ENCODE data around the gene BORCS6. TPM values are rescaled to one million over a fixed set of nuclear protein-coding genes. Genes with fewer than 3 reads are reported as not detected.

Gene BORCS6
- total and polyA plus RNA-seq, 2 experiments from 2014 or later = 1.8 to 7.1 TPM

GRCh38 chr17:8155996-8156245 is 34.1 kb downstream of the BORCS6 start:
- Histone ChIP-seq H3K4me2 (peak overlapping the region; percentile 100), H3K9me2 (ENCODE audit: insufficient read depth) (no peaks in the 10 kb centered on the region), H3K27me3 (ENCODE audit: insufficient read depth) (no peaks in the 10 kb centered on the region), H2AFZ (no peak overlapping the region), H3K79me2 (replicated peaks; ENCODE audit: insufficient read depth) (0 out of 2 replicates have a peak, but pooled peaks cover 3% of the 10 kb centered on the region), H4K20me1 (replicated peaks; ENCODE audit: insufficient read depth) (peaks cover 2% of the 10 kb centered on the region; the same call in 1 of the 2 replicates), H3K4me1 (ENCODE audit: insufficient read depth) (peaks cover 30% of the 10 kb centered on the region), H3K4me3 (peak overlapping the region; percentile 67), H3K27ac (ENCODE audit: low read depth) (peak overlapping the region; percentile 83), H3K36me3 (ENCODE audit: insufficient read depth) (no peaks in the 10 kb centered on the region), H3F3A (replicated peaks; ENCODE audit: low read depth) (peaks cover 36% of the 10 kb centered on the region; the same call in 1 of the 2 replicates)
- TF ChIP-seq CREB1 (CRISPR knock-in tag; IDR thresholded peaks at IDR 0.05; ENCODE audit: low read depth) (no peak), NANOG (IDR thresholded peaks at IDR 0.05; ENCODE audit: borderline replicate concordance) (no peak), EZH2 (IDR thresholded peaks at IDR 0.05; ENCODE audit: low read depth, unreplicated experiment) (no peak), ZNF331 (CRISPR knock-in tag; IDR thresholded peaks at IDR 0.05; ENCODE audit: low read depth) (no peak), EZH2phosphoT487 (IDR thresholded peaks at IDR 0.05; ENCODE audit: unreplicated experiment) (no peak), POLR2AphosphoS5 (IDR thresholded peaks at IDR 0.05; ENCODE audit: low read depth) (no peak)
- TF ChIP-seq, protein P1, sequence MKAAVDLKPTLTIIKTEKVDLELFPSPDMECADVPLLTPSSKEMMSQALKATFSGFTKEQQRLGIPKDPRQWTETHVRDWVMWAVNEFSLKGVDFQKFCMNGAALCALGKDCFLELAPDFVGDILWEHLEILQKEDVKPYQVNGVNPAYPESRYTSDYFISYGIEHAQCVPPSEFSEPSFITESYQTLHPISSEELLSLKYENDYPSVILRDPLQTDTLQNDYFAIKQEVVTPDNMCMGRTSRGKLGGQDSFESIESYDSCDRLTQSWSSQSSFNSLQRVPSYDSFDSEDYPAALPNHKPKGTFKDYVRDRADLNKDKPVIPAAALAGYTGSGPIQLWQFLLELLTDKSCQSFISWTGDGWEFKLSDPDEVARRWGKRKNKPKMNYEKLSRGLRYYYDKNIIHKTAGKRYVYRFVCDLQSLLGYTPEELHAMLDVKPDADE (IDR thresholded peaks at IDR 0.05) = no peak
- ATAC-seq (no peak), DNase-seq (ENCODE audit: low spot score) (peak; percentile 30)
- no peak overlapping the region for H3K27ac Mint-ChIP-seq
- H3K27me3 Mint-ChIP-seq (ENCODE audit: insufficient read depth, low read depth, poor library complexity) = peaks cover 36% of the 10 kb centered on the region
- peaks cover 18% of the 10 kb centered on the region for H3K36me3 Mint-ChIP-seq (ENCODE audit: low read depth)
- no peaks in the 10 kb centered on the region; the same call in 2 of the 3 replicates for H3K9me3 Mint-ChIP-seq
- no peak overlapping the region for H3K4me3 Mint-ChIP-seq
- H3K4me1 Mint-ChIP-seq = peaks cover 28% of the 10 kb centered on the region

DNA sequence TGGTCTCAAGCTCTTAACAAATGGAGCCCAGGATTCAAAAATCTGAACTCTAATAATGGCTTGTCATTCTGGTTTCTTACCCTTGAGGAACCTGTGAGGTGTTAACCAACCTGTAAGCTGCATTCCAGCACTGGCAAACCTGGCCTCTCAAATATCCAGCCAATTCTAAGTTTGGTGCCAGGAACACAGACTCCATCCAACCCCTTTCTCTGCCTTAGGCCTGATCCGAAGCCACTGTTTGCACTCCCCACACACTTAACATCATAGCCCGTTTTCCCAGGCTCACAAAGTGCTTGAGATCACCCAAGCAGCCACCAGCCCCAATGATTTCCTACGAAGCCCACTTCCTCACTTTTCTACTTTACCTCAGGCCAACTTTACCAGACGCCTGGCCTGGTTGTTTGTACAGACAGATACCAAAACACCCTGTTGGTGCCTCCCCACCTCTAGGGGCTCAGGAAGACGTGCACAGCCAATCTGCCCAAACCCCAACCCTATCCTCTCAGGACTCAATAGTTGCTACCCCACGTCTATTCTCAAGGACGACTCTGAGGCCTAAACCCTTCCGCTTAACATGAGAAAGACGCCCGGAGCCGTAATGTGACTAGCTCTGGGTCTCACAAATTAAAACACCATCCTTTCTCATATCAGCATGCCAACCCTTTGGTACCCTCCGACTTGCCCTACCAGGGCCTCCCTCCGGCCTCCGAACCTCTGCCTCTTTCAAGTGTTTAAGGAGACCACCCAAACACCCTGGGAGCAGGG is 34.6 kb downstream of the BORCS6 start:
- ATAC-seq (no peak), DNase-seq (ENCODE audit: low spot score) (peak; percentile 49)
- H3K4me1 ChIP-seq (ENCODE audit: insufficient read depth) = peaks cover 30% of the 10 kb centered on the region
- no peak overlapping the region for H2AFZ ChIP-seq
- no peaks in the 10 kb centered on the region for H3K9me2 ChIP-seq (ENCODE audit: insufficient read depth)
- peaks cover 34% of the 10 kb centered on the region for H3K27me3 Mint-ChIP-seq (ENCODE audit: insufficient read depth, low read depth, poor library complexity)
- peak overlapping the region; percentile 83 for H3K27ac ChIP-seq (ENCODE audit: low read depth)
- H3K9me3 Mint-ChIP-seq = no peaks in the 10 kb centered on the region; the same call in 2 of the 3 replicates
- H3K27me3 ChIP-seq (ENCODE audit: insufficient read depth) = no peaks in the 10 kb centered on the region
- H3K79me2 ChIP-seq (replicated peaks; ENCODE audit: insufficient read depth) = peaks cover 6% of the 10 kb centered on the region; the same call in 1 of the 2 replicates
- H3K4me1 Mint-ChIP-seq = peaks cover 23% of the 10 kb centered on the region
- H3F3A ChIP-seq (replicated peaks; ENCODE audit: low read depth) = peaks cover 39% of the 10 kb centered on the region; the same call in 1 of the 2 replicates
- no peaks in the 10 kb centered on the region; the same call in 1 of the 2 replicates for H4K20me1 ChIP-seq (replicated peaks; ENCODE audit: insufficient read depth)
- peaks cover 16% of the 10 kb centered on the region for H3K36me3 Mint-ChIP-seq (ENCODE audit: low read depth)
- no peak overlapping the region; the same call in 1 of the 2 replicates for H3K27ac Mint-ChIP-seq
- H3K36me3 ChIP-seq (ENCODE audit: insufficient read depth) = no peaks in the 10 kb centered on the region
- H3K4me3 Mint-ChIP-seq = no peak overlapping the region
- peak overlapping the region; percentile 100 for H3K4me2 ChIP-seq
- peak overlapping the region; percentile 67 for H3K4me3 ChIP-seq
- TF ChIP-seq CREB1 (CRISPR knock-in tag; IDR thresholded peaks at IDR 0.05; ENCODE audit: low read depth) (no peak), CTCF (conservative IDR thresholded peaks at IDR 0.05; ENCODE audit: low read depth in 2 of 2) (no peak), JUNB (IDR thresholded peaks at IDR 0.05; ENCODE audit: unreplicated experiment) (no peak), POLR2AphosphoS5 (IDR thresholded peaks at IDR 0.05; ENCODE audit: low read depth) (no peak), STAT1 (IDR thresholded peaks at IDR 0.05; ENCODE audit: unreplicated experiment) (no peak), ZNF114 (CRISPR knock-in tag; IDR thresholded peaks at IDR 0.05) (no peak), ZNF331 (CRISPR knock-in tag; IDR thresholded peaks at IDR 0.05; ENCODE audit: low read depth) (no peak), NANOG (IDR thresholded peaks at IDR 0.05; ENCODE audit: borderline replicate concordance) (no peak)
- TF ChIP-seq, protein P2, sequence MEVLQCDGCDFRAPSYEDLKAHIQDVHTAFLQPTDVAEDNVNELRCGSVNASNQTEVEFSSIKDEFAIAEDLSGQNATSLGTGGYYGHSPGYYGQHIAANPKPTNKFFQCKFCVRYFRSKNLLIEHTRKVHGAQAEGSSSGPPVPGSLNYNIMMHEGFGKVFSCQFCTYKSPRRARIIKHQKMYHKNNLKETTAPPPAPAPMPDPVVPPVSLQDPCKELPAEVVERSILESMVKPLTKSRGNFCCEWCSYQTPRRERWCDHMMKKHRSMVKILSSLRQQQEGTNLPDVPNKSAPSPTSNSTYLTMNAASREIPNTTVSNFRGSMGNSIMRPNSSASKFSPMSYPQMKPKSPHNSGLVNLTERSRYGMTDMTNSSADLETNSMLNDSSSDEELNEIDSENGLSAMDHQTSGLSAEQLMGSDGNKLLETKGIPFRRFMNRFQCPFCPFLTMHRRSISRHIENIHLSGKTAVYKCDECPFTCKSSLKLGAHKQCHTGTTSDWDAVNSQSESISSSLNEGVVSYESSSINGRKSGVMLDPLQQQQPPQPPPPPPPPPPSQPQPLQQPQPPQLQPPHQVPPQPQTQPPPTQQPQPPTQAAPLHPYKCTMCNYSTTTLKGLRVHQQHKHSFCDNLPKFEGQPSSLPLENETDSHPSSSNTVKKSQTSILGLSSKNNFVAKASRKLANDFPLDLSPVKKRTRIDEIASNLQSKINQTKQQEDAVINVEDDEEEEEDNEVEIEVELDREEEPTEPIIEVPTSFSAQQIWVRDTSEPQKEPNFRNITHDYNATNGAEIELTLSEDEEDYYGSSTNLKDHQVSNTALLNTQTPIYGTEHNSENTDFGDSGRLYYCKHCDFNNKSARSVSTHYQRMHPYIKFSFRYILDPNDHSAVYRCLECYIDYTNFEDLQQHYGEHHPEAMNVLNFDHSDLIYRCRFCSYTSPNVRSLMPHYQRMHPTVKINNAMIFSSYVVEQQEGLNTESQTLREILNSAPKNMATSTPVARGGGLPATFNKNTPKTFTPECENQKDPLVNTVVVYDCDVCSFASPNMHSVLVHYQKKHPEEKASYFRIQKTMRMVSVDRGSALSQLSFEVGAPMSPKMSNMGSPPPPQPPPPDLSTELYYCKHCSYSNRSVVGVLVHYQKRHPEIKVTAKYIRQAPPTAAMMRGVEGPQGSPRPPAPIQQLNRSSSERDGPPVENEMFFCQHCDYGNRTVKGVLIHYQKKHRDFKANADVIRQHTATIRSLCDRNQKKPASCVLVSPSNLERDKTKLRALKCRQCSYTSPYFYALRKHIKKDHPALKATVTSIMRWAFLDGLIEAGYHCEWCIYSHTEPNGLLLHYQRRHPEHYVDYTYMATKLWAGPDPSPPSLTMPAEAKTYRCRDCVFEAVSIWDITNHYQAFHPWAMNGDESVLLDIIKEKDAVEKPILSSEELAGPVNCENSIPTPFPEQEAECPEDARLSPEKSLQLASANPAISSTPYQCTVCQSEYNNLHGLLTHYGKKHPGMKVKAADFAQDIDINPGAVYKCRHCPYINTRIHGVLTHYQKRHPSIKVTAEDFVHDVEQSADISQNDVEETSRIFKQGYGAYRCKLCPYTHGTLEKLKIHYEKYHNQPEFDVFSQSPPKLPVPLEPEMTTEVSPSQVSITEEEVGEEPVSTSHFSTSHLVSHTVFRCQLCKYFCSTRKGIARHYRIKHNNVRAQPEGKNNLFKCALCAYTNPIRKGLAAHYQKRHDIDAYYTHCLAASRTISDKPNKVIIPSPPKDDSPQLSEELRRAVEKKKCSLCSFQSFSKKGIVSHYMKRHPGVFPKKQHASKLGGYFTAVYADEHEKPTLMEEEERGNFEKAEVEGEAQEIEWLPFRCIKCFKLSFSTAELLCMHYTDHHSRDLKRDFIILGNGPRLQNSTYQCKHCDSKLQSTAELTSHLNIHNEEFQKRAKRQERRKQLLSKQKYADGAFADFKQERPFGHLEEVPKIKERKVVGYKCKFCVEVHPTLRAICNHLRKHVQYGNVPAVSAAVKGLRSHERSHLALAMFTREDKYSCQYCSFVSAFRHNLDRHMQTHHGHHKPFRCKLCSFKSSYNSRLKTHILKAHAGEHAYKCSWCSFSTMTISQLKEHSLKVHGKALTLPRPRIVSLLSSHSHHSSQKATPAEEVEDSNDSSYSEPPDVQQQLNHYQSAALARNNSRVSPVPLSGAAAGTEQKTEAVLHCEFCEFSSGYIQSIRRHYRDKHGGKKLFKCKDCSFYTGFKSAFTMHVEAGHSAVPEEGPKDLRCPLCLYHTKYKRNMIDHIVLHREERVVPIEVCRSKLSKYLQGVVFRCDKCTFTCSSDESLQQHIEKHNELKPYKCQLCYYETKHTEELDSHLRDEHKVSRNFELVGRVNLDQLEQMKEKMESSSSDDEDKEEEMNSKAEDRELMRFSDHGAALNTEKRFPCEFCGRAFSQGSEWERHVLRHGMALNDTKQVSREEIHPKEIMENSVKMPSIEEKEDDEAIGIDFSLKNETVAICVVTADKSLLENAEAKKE (CRISPR knock-in tag; IDR thresholded peaks at IDR 0.05) = no peak

Data from GM23338 (cell line).